Nephron progenitor cell (in vitro differentiated cells): Measurements from ENCODE around the gene CNTNAP5.

Experiments used
- DNase-seq: peaks from one replicate; pipeline ENCODE4 v3.0.0; 2021
- H3K27ac Mint-ChIP-seq: 2 replicates; pipeline ENCODE4 v1.8.0; 2021; ENCODE audit warnings: mild to moderate bottlenecking, moderate library complexity, mixed read lengths
- H3K27me3 Mint-ChIP-seq: 2 replicates; pipeline ENCODE4 v1.8.0; 2021; ENCODE audit warnings: mild to moderate bottlenecking, low read depth, mixed read lengths; ENCODE audit not compliant: poor library complexity
- H3K36me3 Mint-ChIP-seq: 2 replicates; pipeline ENCODE4 v1.8.0; 2021; ENCODE audit warnings: low read depth, mixed read lengths
- H3K4me1 Mint-ChIP-seq: 2 replicates; pipeline ENCODE4 v1.8.0; 2021; ENCODE audit warnings: mixed read lengths
- H3K4me3 Mint-ChIP-seq: 2 replicates; pipeline ENCODE4 v1.8.0; 2021; ENCODE audit warnings: mild to moderate bottlenecking, moderate library complexity, mixed read lengths
- H3K9me3 Mint-ChIP-seq: 2 replicates; pipeline ENCODE4 v1.8.0; 2021; ENCODE audit warnings: mild to moderate bottlenecking, moderate library complexity, mixed read lengths
- CTCF ChIP-seq: fragments of 200-600 bp; sonication (generic); IDR thresholded peaks from 2 replicates; pipeline ENCODE4 v1.5.0; 2021; ENCODE audit warnings: antibody characterized with exemption

CNTNAP5 gene

GRCh38 chr2:124323321-124323720 is 298.2 kb downstream of the CNTNAP5 start:
- no peaks in the 10 kb centered on the region for H3K36me3 Mint-ChIP-seq
- DNase-seq: no peak
- no peaks in the 10 kb centered on the region for H3K27me3 Mint-ChIP-seq
- no peaks in the 10 kb centered on the region for H3K9me3 Mint-ChIP-seq
- H3K4me3 Mint-ChIP-seq: no peak overlapping the region
- TF ChIP-seq CTCF: no peak
- no peak overlapping the region for H3K27ac Mint-ChIP-seq
- peaks cover 9% of the 10 kb centered on the region for H3K4me1 Mint-ChIP-seq

- no peak overlapping the region for H3K4me3 Mint-ChIP-seq
- H3K27ac Mint-ChIP-seq: no peak overlapping the region
- H3K4me1 Mint-ChIP-seq: peaks cover 9% of the 10 kb centered on the region
- no peaks in the 10 kb centered on the region for H3K36me3 Mint-ChIP-seq
- peaks cover 3% of the 10 kb centered on the region for H3K9me3 Mint-ChIP-seq
- H3K27me3 Mint-ChIP-seq: peaks cover 4% of the 10 kb centered on the region
- no peak for DNase-seq
- TF ChIP-seq CTCF: peak; percentile 25
These were observed 300.8 kb downstream of the CNTNAP5 start for GRCh38 chr2:124325667-124326440.

GRCh38 chr2:124327303-124327702 is 302.2 kb downstream of the CNTNAP5 start:
- H3K4me1 Mint-ChIP-seq: peaks cover 7% of the 10 kb centered on the region
- H3K36me3 Mint-ChIP-seq: no peaks in the 10 kb centered on the region
- peaks cover 3% of the 10 kb centered on the region for H3K9me3 Mint-ChIP-seq
- peaks cover 4% of the 10 kb centered on the region for H3K27me3 Mint-ChIP-seq
- H3K27ac Mint-ChIP-seq: no peak overlapping the region
- no peak for DNase-seq
- no peak overlapping the region for H3K4me3 Mint-ChIP-seq
- TF ChIP-seq CTCF: no peak

GRCh38 chr2:124328397-124328796 is 303.3 kb downstream of the CNTNAP5 start:
- H3K27me3 Mint-ChIP-seq: peaks cover 4% of the 10 kb centered on the region
- H3K9me3 Mint-ChIP-seq: peaks cover 3% of the 10 kb centered on the region
- no peak for DNase-seq
- H3K36me3 Mint-ChIP-seq: no peaks in the 10 kb centered on the region
- H3K4me1 Mint-ChIP-seq: peaks cover 7% of the 10 kb centered on the region
- TF ChIP-seq CTCF: no peak
- H3K4me3 Mint-ChIP-seq: no peak overlapping the region
- H3K27ac Mint-ChIP-seq: no peak overlapping the region

- Mint-ChIP-seq H3K27me3 (peaks cover 4% of the 10 kb centered on the region), H3K9me3 (peaks cover 3% of the 10 kb centered on the region), H3K4me1 (peaks cover 4% of the 10 kb centered on the region), H3K4me3 (no peak overlapping the region), H3K36me3 (no peaks in the 10 kb centered on the region), H3K27ac (no peak overlapping the region)
- no peak for TF ChIP-seq CTCF
- no peak for DNase-seq
These were observed 308.7 kb downstream of the CNTNAP5 start for GRCh38 chr2:124333784-124334183.

GRCh38 chr2:124335058-124335457 is 310.0 kb downstream of the CNTNAP5 start:
- no peak for DNase-seq
- H3K4me3 Mint-ChIP-seq: no peak overlapping the region
- no peak for TF ChIP-seq CTCF
- no peaks in the 10 kb centered on the region for H3K36me3 Mint-ChIP-seq
- no peaks in the 10 kb centered on the region for H3K4me1 Mint-ChIP-seq
- peaks cover 4% of the 10 kb centered on the region for H3K27me3 Mint-ChIP-seq
- H3K27ac Mint-ChIP-seq: no peak overlapping the region
- H3K9me3 Mint-ChIP-seq: peaks cover 7% of the 10 kb centered on the region
